ENCODE measurements around the gene C12orf54. TPM values are rescaled to one million over a fixed set of nuclear protein-coding genes. Genes with fewer than 3 reads are reported as not detected.
"Not testable (repeated sequence)": the region's sequence is repeated elsewhere in the genome, so short reads cannot be mapped to it uniquely, and the experiment has no call there.

The C12orf54 gene
- polyA plus RNA-seq, 4 donors, result 0.07 TPM; not detected in 3

DNA sequence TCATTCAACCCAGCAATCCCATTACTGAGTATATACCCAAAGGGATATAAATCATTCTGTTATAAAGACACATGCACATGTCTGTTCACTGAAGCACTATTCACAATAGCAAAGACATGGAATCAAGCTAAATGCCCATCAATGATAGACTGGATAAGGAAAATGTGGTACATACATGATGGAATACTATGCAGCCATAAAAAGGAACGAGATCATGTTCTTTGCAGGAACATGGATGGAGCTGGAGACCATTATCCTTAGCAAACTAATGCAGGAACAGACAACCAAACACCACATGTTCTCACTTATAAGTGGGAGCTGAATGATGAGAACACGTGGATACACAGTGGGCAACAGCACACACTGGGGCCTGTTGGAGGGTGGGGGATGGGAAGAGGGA is 29.3 kb upstream of the C12orf54 start:
- not testable (repeated sequence) for H3K27ac ChIP-seq (ENCODE audit: low read depth in 1 of 3, low read length in 2 of 3); H3K9me3 ChIP-seq (ENCODE audit: control insufficient read depth in 2 of 2, insufficient read depth in 1 of 2, low read depth in 1 of 2, low read length in 1 of 2); FAIRE-seq; DNase-seq; H3K4me1 ChIP-seq (ENCODE audit: control insufficient read depth in 3 of 3, insufficient read depth in 2 of 3, low read depth in 1 of 3, low read length in 2 of 3); H3K36me3 ChIP-seq (ENCODE audit: control insufficient read depth in 3 of 3, insufficient read depth in 2 of 3, low read depth in 1 of 3, low read length in 3 of 3); H3K4me3 ChIP-seq (ENCODE audit: low read depth in 1 of 3, low read length in 3 of 3); H3K27me3 ChIP-seq (ENCODE audit: control insufficient read depth in 3 of 3, insufficient read depth in 3 of 3, low read length in 3 of 3)
- 67 to 78% (median 75%) methylated on average over 2 of the region's 2 CpGs for WGBS, 3 donors

DNA sequence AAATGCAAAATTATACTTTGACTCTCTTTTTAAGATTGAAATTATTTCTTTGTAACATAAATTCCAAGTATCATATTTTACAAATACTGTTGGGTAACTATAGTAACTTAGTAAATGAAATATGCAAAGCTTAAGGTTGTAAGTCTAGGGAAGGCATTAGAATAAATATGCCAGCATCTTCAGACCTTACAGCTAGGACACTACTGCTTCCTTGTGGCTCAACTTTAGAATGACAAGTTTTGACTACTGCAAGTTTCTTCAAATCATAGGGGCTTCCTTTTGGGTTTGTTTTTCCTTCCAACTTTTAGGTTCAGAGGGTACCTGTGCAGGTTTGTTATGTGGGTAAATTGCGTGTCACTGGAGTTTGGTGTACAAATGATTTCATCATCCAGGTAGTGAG is 27.6 kb upstream of the C12orf54 start:
- FAIRE-seq (no peak), DNase-seq (peak in 1 of 2 donors; percentile 13)
- WGBS, 3 donors, result 78 to 93% (median 81%) methylated on average over 1 of the region's 1 CpG

DNA sequence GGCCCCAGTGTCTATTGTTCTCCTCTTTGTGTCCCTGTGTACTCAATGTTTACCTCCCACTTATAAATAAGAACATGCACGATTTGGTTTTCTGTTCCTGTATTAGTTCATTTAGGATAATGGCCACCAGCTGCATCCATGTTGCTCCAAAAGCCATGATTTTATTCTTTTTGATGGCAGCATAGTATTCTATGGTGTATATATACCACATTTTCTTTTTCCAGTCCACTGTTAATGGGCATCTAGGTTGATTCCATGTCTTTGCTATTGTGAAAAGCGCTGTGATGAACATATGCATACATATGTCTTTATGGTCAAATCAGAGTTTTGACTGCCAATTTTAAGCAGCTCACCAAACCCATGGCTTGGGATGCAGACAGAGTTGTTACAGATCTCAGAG is 27.2 kb upstream of the C12orf54 start:
- Histone ChIP-seq H3K4me1 (ENCODE audit: control insufficient read depth in 3 of 3, insufficient read depth in 2 of 3, low read depth in 1 of 3, low read length in 2 of 3) (no peaks in the 10 kb centered on the region), H3K36me3 (ENCODE audit: control insufficient read depth in 3 of 3, insufficient read depth in 2 of 3, low read depth in 1 of 3, low read length in 3 of 3) (no peaks in the 10 kb centered on the region), H3K9me3 (ENCODE audit: control insufficient read depth in 2 of 2, insufficient read depth in 1 of 2, low read depth in 1 of 2, low read length in 1 of 2) (peaks cover 0 to 2% of the 10 kb centered on the region in 2 donors), H3K27ac (ENCODE audit: low read depth in 1 of 3, low read length in 2 of 3) (no peak overlapping the region), H3K4me3 (ENCODE audit: low read depth in 1 of 3, low read length in 3 of 3) (no peak overlapping the region), H3K27me3 (ENCODE audit: control insufficient read depth in 3 of 3, insufficient read depth in 3 of 3, low read length in 3 of 3) (peaks cover 0 to 2% (median 0%) of the 10 kb centered on the region in 3 donors)
- FAIRE-seq (no peak), DNase-seq (no peak)
- WGBS, 3 donors, result 58 to 65% (median 62%) methylated on average over 2 of the region's 2 CpGs

More for the DNA sequence above, 27.6 kb upstream of the C12orf54 start:
- no peaks in the 10 kb centered on the region for H3K4me1 ChIP-seq (ENCODE audit: control insufficient read depth in 3 of 3, insufficient read depth in 2 of 3, low read depth in 1 of 3, low read length in 2 of 3)
- H3K27ac ChIP-seq (ENCODE audit: low read depth in 1 of 3, low read length in 2 of 3), result no peak overlapping the region
- H3K27me3 ChIP-seq (ENCODE audit: control insufficient read depth in 3 of 3, insufficient read depth in 3 of 3, low read length in 3 of 3), result peaks cover 0 to 2% (median 0%) of the 10 kb centered on the region in 3 donors
- H3K9me3 ChIP-seq (ENCODE audit: control insufficient read depth in 2 of 2, insufficient read depth in 1 of 2, low read depth in 1 of 2, low read length in 1 of 2), result peaks cover 0 to 4% of the 10 kb centered on the region in 2 donors
- no peak overlapping the region for H3K4me3 ChIP-seq (ENCODE audit: low read depth in 1 of 3, low read length in 3 of 3)
- H3K36me3 ChIP-seq (ENCODE audit: control insufficient read depth in 3 of 3, insufficient read depth in 2 of 3, low read depth in 1 of 3, low read length in 3 of 3), result no peaks in the 10 kb centered on the region

DNA sequence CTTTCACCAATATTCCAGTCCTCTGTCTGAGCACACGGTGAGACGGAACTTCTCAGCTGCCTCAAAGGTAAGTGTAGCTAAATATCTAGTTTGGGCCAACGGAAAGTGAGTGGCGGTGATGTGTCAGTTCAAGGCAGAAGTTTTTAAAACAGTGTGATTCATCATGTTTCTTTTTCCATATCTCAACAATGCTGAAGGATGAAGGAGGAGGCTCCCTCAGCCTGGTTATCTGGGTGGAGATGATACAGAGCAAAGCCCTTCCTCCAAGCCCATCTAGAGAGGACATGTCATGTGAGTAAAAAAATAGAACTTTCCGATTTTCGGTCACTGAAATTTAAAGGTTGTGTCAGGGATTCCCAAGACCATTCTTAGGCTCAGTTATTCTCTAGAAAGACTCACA is 23.0 kb upstream of the C12orf54 start:
- Histone ChIP-seq H3K27me3 (ENCODE audit: control insufficient read depth in 3 of 3, insufficient read depth in 3 of 3, low read length in 3 of 3) (peaks cover 0 to 2% (median 0%) of the 10 kb centered on the region in 3 donors), H3K4me3 (ENCODE audit: low read depth in 1 of 3, low read length in 3 of 3) (no peak overlapping the region), H3K27ac (ENCODE audit: low read depth in 1 of 3, low read length in 2 of 3) (no peak overlapping the region), H3K9me3 (ENCODE audit: control insufficient read depth in 2 of 2, insufficient read depth in 1 of 2, low read depth in 1 of 2, low read length in 1 of 2) (no peaks in the 10 kb centered on the region), H3K4me1 (ENCODE audit: control insufficient read depth in 3 of 3, insufficient read depth in 2 of 3, low read depth in 1 of 3, low read length in 2 of 3) (no peaks in the 10 kb centered on the region), H3K36me3 (ENCODE audit: control insufficient read depth in 3 of 3, insufficient read depth in 2 of 3, low read depth in 1 of 3, low read length in 3 of 3) (no peaks in the 10 kb centered on the region)
- DNase-seq (no peak), FAIRE-seq (no peak)
- 86 to 90% (median 89%) methylated on average over 6 of the region's 6 CpGs for WGBS, 3 donors

DNA sequence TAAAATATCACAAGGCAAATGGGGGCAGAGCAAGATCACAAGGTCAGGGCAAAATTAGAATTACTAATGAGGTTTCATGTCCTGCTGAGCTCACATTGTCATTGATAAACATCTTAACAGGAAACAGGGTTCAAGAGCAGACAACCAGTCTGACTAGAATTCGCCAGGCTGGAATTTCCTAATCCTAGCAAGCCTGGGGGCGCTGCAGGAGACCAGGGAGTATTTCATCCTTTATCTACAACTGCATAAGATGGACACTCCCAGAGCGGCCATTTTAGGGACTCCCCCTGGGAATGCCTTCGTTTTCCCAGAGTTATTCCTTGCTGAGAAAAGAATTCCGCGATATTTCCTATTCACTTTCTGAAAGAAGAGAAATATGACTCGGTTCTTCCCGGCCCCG is 13.3 kb upstream of the C12orf54 start:
- FAIRE-seq; H3K36me3 ChIP-seq (ENCODE audit: control insufficient read depth in 3 of 3, insufficient read depth in 2 of 3, low read depth in 1 of 3, low read length in 3 of 3); H3K27me3 ChIP-seq (ENCODE audit: control insufficient read depth in 3 of 3, insufficient read depth in 3 of 3, low read length in 3 of 3); H3K4me3 ChIP-seq (ENCODE audit: low read depth in 1 of 3, low read length in 3 of 3); H3K4me1 ChIP-seq (ENCODE audit: control insufficient read depth in 3 of 3, insufficient read depth in 2 of 3, low read depth in 1 of 3, low read length in 2 of 3); H3K27ac ChIP-seq (ENCODE audit: low read depth in 1 of 3, low read length in 2 of 3); DNase-seq: not testable (repeated sequence)
- 82 to 85% (median 84%) methylated on average over 9 of the region's 9 CpGs for WGBS, 3 donors
- H3K9me3 ChIP-seq (ENCODE audit: control insufficient read depth in 2 of 2, insufficient read depth in 1 of 2, low read depth in 1 of 2, low read length in 1 of 2), result peaks cover 0 to 17% of the 10 kb centered on the region in 2 donors

DNA sequence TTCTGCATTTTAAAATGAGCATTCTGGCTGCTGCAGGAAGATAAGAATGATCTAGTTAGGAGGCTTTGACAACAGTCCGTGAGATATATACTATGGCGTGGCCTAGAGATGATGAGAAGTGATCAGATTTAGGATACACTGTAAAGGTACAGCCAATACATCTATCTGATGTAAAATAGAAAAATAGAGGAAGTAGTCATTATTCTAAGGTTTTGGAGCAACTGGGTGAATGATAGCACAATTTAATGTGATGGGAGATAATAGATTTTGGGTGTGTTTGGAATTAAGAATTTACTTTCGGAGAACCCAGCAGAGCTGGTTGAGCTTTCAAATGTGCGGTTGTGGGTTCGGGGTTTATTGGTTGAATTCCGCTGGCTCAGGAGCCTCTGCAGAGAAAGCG is 10.0 kb upstream of the C12orf54 start, which contains the start of gene ANP32D:
ANP32D (plus strand) TSS at position 301 of the 400 bp plus-strand sequence. CDS start 106 bp downstream, outside the sequence.
- FAIRE-seq (no peak), DNase-seq (no peak)
- H3K4me1 ChIP-seq (ENCODE audit: control insufficient read depth in 3 of 3, insufficient read depth in 2 of 3, low read depth in 1 of 3, low read length in 2 of 3), result no peaks in the 10 kb centered on the region
- no peak within 1 kb of the TSS for H3K4me3 ChIP-seq (ENCODE audit: low read depth in 1 of 3, low read length in 3 of 3)
- H3K27ac ChIP-seq (ENCODE audit: low read depth in 1 of 3, low read length in 2 of 3), result no peak within 1 kb of the TSS
- H3K27me3 ChIP-seq (ENCODE audit: control insufficient read depth in 3 of 3, insufficient read depth in 3 of 3, low read length in 3 of 3), result no peaks in the 10 kb centered on the region
- 90 to 93% (median 93%) methylated on average over 7 of the region's 7 CpGs for WGBS, 3 donors
- H3K36me3 ChIP-seq (ENCODE audit: control insufficient read depth in 3 of 3, insufficient read depth in 2 of 3, low read depth in 1 of 3, low read length in 3 of 3), result no peaks in the 10 kb centered on the region
- peaks cover 0 to 17% of the 10 kb centered on the region in 2 donors for H3K9me3 ChIP-seq (ENCODE audit: control insufficient read depth in 2 of 2, insufficient read depth in 1 of 2, low read depth in 1 of 2, low read length in 1 of 2)

DNA sequence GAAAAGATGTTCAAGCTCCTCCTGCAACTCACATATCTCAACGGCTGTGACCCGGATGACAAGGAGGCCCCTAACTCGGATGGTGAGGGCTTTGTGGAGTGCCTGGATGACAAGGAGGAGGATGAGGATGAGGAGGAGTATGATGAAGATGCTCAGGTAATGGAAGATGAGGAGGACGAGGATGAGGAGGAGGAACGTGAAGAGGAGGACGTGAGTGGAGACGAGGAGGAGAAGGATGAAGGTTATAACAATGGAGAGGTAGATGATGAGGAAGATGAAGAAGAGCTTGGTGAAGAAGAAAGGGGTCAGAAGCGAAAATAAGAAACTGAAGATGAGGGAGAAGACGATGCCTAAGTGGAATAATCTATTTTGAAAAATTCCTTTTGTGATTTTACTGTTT is 9.2 kb upstream of the C12orf54 start:
- H3K27me3 ChIP-seq (ENCODE audit: control insufficient read depth in 3 of 3, insufficient read depth in 3 of 3, low read length in 3 of 3), result no peaks in the 10 kb centered on the region
- H3K4me1 ChIP-seq (ENCODE audit: control insufficient read depth in 3 of 3, insufficient read depth in 2 of 3, low read depth in 1 of 3, low read length in 2 of 3), result no peaks in the 10 kb centered on the region
- DNase-seq (no peak), FAIRE-seq (no peak)
- no peak overlapping the region for H3K27ac ChIP-seq (ENCODE audit: low read depth in 1 of 3, low read length in 2 of 3)
- H3K9me3 ChIP-seq (ENCODE audit: control insufficient read depth in 2 of 2, insufficient read depth in 1 of 2, low read depth in 1 of 2, low read length in 1 of 2), result peaks cover 0 to 12% of the 10 kb centered on the region in 2 donors
- 70 to 82% (median 78%) methylated on average over 9 of the region's 9 CpGs for WGBS, 3 donors
- no peak overlapping the region for H3K4me3 ChIP-seq (ENCODE audit: low read depth in 1 of 3, low read length in 3 of 3)
- H3K36me3 ChIP-seq (ENCODE audit: control insufficient read depth in 3 of 3, insufficient read depth in 2 of 3, low read depth in 1 of 3, low read length in 3 of 3), result no peaks in the 10 kb centered on the region

DNA sequence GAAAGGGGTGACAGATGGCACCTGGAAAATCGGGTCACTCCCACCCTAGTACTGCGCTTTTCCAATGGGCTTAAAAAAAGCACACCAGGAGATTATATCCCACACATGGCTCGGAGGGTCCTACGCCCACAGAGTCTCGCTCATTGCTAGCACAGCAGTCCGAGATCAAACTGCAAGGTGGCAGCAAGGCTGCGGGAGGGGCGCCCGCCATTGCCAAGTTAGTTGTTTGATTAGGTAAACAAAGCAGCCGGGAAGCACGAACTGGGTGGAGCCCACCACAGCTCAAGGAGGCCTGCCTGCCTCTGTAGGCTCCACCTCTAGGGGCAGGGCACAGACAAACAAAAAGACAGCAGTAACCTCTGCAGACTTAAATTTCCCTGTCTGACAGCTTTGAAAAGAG is 7.8 kb upstream of the C12orf54 start:
- WGBS, 3 donors, result 71 to 79% (median 71%) methylated on average over 11 of the region's 11 CpGs
- not testable (repeated sequence) for H3K27ac ChIP-seq (ENCODE audit: low read depth in 1 of 3, low read length in 2 of 3); H3K4me3 ChIP-seq (ENCODE audit: low read depth in 1 of 3, low read length in 3 of 3); DNase-seq; FAIRE-seq; H3K9me3 ChIP-seq (ENCODE audit: control insufficient read depth in 2 of 2, insufficient read depth in 1 of 2, low read depth in 1 of 2, low read length in 1 of 2); H3K27me3 ChIP-seq (ENCODE audit: control insufficient read depth in 3 of 3, insufficient read depth in 3 of 3, low read length in 3 of 3); H3K36me3 ChIP-seq (ENCODE audit: control insufficient read depth in 3 of 3, insufficient read depth in 2 of 3, low read depth in 1 of 3, low read length in 3 of 3); H3K4me1 ChIP-seq (ENCODE audit: control insufficient read depth in 3 of 3, insufficient read depth in 2 of 3, low read depth in 1 of 3, low read length in 2 of 3)

DNA sequence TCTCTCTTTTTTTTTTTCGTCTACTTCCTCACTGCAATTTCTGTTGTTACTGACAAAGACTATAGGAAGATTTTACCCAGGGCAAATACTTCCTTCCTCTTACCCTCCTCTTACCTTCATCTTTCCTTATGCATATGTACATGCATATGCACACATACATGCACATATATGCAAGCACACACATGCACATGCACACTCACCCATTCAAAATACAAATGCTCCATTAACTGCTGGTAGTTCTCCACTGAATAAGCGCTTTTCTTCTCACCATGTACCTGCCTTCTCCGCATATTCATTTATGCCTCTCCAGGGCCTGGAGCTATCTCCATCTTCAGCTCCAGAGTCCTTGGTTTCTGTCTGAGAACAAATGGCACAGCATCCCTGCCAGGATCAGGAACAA is 632 bp downstream of the C12orf54 start:
- no peak for DNase-seq
- WGBS, 3 donors, result 75 to 94% (median 88%) methylated on average over 3 of the region's 3 CpGs
- no peak overlapping the region for H3K27ac ChIP-seq (ENCODE audit: low read depth in 1 of 3, low read length in 2 of 3)
- H3K27me3 ChIP-seq (ENCODE audit: control insufficient read depth in 3 of 3, insufficient read depth in 3 of 3, low read length in 3 of 3), result peaks cover 0 to 4% (median 0%) of the 10 kb centered on the region in 3 donors
- no peaks in the 10 kb centered on the region for H3K36me3 ChIP-seq (ENCODE audit: control insufficient read depth in 3 of 3, insufficient read depth in 2 of 3, low read depth in 1 of 3, low read length in 3 of 3)
- H3K9me3 ChIP-seq (ENCODE audit: control insufficient read depth in 2 of 2, insufficient read depth in 1 of 2, low read depth in 1 of 2, low read length in 1 of 2), result no peaks in the 10 kb centered on the region
- no peak overlapping the region for H3K4me3 ChIP-seq (ENCODE audit: low read depth in 1 of 3, low read length in 3 of 3)
- no peak for FAIRE-seq
- no peaks in the 10 kb centered on the region for H3K4me1 ChIP-seq (ENCODE audit: control insufficient read depth in 3 of 3, insufficient read depth in 2 of 3, low read depth in 1 of 3, low read length in 2 of 3)

All from small intestine (tissue), 7 donors.